HG03439 (cell line): ENCODE measurements around the gene ING3.

Source experiments
- ATAC-seq: cut with Tn5 transposase; IDR thresholded peaks from one replicate; pipeline ENCODE4 v1.9.1; 2021; ENCODE audit warnings: mild to moderate bottlenecking, moderate library complexity; ENCODE audit not compliant: unreplicated experiment

Gene ING3

DNA sequence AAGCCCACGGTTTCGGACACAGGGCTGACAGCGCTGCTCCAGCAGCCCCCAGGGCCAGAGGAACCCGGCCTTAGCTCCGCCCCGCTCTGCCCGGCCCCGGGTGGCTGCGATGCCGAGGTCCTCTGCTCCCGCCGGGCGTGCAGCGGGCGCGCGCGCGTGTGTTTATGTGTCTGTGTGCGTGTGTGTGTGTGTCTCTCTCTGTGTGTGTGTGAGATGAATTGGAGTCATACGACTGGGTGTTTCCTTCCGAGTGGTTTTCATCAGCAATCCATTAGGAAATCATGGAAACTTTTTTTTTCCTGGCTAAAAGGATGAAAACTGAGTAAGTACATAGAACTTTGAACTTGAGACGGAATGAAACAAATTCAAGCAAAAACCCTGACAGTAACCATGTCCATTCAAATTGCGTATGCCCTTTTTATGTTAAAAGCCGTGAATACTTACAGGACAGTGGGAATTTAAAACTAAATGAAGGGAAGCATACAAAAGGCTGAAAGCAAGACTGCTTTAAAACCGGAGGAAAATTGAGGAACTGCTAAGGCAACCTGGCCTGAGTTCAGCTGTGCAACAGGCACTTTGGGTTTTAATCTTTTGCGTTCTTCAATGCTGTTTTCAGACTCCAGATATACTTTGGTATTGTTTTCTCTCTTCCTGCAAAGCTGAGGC lies 38.1 kb downstream of the ING3 start, which contains the start of gene CPED1:
Gene CPED1 (plus strand): TSS at position 121 of the 666 bp plus-strand sequence. CDS start 911 bp downstream, outside the sequence.
- peak; percentile 50 for ATAC-seq

DNA sequence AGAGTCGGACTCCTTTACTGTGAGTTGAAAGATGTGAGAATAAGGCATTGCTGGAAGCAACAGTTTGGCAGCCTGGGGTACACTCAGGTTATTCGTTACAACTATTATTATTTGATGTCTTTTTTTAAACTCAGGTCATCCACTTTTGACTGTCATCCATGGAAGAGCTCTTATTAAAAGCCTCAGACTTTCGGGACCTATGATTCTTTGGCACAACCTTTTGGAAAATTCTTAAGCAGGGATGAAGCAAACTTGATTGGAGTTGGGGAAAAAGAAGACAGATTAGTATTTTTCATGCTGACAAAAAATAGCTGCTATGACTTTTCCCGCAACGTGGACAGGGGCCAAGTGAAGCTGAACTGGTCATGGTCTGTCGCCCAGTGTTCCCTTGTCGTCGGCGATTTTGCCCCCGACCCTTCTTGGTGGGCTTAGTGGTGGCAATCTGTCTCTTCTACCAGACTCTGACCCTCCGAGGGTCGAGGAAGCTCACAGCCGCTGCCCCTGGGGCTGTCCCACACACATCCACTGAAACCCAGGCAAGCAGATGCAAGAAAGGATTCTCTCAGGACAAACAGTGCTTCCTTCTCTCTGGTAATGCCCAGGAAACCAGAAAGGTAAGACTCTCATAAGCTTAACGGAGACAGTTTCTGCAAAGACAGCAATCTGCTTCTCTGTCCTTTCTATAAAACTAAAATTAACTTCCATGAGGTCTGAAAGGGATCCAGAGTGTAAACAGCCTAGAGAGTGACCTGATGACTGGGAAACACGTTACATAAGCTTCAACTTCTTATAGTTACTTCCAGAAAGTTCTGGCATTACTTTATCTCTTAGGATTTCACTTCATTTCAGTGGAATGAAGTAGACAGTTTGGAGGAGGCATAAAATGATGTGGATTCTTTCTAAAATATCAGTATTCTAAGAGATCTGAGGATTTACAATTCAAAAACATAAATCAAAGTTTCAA lies 39.0 kb downstream of the ING3 start:
- ATAC-seq: no peak

DNA sequence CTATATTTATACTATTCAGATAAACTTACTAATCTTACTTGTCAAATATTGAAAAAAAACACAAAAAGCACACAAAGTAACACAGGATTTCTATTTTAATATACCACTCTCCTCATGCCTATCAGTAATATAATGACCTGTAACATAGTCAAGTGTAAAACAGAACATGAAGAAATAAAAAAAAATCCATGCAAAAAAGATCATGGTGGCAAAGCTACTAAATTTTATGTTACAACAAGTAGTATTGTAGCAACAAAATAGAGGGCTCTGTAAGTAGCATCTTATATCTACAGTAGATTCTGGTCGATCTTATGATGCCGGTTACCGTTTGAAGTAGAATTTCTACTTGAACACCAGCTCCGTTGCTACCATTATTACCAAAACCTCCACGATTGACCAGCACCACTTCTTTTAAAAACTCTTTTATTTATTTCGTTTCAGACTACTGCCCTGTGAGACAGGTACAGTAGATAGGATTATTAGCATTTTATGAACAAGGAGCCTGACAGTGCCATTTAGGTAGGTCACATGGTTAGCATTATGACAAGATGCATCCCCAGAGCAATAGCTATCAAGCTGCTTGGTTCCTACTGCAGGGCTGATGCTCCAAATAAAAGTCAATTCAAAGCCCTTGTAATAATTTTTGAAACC lies 40.0 kb downstream of the ING3 start:
- no peak for ATAC-seq

DNA sequence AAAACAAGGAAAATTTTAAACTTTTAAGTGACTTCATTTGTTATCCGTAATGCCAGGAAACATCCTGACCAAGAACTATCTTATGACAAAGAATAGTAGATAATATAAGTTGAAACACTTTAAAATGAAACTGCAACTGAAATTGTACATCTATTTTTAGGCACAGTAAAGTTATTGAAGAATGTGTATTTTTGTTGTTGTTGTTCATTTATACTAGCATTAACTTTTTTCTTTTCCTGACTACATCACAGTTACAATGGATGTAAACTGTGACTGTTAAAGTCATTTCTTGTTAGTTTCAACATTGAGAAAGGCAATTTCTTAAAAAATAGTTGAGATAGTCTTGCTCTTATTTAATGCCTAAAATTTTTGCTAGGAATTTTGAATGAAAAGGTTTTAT lies 40.6 kb downstream of the ING3 start:
- ATAC-seq: peak; percentile 40

DNA sequence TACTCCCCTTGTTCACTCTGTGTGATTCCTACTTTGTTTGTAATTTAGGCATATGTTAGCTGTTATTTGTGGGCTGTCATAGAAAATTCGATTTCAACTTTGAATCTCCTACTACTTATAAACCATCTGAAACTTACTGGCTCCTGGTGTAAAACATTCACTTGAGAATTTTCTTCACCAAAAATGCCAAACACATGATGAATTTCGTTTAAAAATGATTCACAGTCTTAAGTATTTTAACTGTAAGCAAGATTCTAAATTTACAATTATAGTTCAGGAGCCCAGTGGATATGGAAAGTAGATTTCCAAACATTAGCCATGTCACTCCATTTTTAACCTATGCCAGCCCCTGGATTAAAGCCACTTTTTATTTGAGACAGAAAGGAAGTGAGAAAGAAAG lies 41.0 kb downstream of the ING3 start:
- ATAC-seq: no peak

DNA sequence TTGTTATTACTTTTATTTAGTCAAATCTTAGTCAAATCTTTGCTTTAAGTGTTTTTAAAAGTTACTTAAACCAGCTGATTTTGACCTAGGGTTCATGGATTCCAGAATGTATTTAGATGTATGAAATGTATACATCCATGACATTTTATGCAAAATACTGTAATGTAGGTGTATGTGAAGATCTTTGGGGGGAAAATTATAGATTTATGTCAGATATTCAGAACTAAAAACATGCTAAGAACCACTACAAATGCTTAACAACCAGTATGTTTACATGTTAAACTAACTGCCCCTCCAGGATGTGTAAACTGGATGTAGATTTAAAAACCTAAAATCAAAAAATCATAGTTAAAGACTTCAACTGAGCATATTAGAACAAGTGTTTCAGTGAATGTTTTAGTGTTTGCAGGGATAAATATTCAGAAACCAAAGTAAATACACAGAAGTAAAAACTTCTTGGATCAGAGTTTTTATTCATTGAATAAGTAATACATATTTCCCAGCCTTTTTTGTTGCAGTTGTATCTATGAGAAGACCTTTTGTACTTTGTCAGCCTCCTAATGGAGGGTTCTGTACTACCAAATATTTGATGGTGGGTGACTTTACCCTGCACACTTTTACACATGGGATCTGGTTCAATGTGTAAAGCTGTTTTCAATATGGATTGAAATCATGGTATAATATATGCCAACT lies 41.8 kb downstream of the ING3 start:
- ATAC-seq: no peak

DNA sequence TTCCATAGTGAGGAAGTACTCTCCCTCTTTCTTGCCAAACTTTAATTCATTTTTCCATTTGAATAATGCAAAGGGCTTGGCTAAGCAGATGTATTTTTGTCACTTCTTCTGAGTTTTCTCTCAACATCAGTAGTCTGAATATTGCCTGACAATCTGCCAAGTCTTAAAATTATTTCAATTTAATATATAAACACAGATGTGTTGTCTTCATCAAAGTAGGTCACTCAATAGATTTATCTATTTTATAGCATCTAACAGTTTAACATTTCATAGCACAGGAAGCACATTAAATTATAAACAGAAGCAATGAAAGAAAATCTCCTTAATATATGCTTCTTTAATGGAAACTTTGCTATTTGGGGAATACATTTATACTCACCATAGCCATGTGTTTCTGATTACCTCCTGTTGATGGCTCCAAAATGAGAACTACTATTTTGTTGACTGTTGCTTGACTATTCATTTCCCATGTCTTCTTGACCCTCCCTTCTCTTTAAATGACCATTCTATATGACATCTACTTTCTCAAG lies 42.5 kb downstream of the ING3 start:
- no peak for ATAC-seq

DNA sequence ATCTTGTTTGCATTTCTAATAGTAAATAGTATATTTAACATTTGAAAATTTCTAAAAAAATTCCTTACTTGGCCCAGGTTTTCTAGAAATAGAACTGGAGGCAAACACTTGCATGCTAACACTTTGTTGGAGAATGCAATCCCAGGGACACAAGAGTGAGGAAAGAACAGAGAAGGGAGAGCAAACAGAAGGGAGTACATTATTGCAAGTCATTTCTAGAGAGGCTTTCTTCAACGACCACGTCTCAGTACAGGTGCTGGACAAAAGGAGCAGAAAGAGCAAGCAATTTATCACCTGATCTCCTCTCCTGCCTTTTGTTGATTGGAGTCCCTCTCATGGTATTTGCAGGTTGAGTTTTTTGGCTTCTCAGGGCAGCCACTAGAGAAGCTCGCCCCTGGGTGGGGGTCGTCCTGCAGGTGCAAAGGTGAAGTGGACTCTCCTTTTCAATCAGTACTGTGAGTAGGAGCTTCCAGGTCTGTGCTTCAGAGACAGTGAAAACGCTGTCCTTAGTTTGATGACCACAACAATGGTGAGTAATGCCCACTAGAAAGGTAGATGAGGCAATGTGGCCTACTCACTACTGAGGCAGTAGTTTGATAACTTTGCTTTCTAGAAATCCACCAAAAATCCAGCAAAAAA lies 43.1 kb downstream of the ING3 start:
- no peak for ATAC-seq

DNA sequence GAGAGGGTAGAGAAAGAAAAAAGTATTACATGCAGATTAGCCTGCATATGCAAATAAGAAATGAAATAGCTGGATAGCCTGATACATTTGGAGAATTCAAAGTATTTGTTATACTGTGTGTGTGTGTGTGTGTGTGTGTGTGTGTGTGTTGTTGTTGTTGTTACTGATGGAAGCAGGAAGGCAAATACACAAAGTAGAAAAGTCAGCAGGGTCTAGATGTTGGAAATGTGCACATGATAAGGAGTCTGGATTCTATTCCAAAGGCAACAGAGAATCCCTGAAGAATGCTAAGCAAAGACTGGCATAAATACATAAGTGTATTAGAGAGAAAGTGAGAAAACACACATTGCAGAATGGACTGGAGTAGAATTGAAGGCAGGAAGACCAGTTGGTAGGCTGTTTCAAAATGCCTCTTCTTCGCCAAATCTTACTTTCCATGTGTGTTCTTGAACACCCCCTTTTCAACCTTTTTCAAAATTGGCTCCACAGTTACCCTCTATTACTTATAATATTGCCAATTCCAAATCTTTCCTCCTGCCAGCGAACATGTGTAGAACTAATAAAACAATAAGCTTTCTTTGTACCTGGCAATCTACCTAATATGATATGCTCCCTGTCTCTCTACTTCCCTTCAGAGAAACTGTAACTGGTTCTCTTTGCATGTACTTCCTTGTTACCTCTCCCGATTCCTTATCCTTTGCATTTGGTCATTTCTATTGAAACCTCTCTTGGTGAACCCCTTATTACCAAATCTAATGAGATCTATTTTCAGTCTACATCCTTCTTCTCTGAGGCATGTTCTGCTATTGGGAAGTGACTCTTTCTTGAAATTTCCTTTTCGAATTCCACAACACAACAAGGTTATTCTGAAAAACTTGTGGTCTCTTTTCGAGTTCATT lies 44.2 kb downstream of the ING3 start:
- no peak for ATAC-seq

DNA sequence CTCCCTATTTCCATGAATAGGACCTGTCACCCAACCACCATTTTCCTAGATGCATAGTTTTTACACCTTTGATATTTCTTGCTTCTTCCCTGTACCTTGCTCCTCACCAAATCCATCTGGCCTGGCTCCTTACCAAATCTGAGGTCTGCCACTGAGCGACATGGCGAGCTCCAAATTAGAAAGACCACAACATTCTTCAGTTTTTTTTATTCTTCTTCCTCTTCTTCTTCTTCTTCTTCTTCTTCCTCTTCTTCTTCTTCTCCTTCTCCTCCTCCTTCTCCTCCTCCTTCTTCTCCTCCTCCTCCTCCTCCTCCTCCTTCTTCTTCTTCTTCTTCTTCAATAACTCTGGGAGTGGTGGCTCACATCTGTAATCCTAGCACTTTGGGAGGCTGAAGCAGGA lies 45.1 kb downstream of the ING3 start:
- no peak for ATAC-seq

DNA sequence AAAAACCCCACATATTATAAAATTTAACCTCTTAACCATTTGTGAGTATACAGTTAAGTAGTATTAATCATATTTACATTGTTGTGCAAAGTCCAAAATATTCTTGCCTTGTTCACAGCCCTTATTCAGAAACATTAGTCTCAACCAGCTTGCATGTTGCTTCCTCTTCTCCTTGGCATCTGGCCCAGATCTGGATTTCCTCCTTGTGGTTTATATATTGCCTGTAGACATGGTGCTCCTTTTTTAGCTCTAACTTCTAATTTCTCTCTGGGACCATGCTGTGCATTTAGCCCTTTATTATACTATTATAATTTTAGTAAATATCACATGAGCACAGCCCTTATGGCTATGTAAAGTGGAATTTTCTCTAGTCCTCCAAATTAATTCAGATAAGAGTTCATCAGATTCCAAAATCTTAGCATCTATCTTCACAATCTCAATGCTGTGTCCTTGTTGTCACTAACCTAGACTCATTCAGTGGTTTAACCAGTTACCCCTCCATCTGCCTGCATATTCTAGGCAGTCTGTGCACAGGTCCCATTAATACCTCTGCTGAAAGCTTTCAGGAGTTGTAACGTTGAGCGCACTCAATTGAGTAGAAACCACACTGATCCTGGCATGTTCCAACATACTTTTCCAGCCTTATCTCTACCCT lies 45.9 kb downstream of the ING3 start:
- ATAC-seq: no peak

DNA sequence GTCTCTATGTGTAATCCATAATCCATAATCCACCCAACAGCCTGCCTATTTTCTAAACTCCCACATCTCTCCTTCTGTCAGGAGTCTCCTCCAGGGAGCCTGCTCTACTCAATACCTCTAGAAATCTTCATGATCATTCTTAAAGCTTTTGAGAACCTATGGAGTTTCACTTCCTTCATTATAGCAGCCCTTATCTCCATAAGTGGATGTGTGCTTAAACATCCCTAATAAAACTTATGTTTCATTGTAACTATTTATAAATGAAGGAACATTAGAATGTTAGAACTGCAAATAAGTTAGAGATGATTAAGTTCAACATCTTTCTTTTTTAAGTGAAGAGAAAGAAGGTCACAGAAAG lies 46.4 kb downstream of the ING3 start:
- no peak for ATAC-seq

DNA sequence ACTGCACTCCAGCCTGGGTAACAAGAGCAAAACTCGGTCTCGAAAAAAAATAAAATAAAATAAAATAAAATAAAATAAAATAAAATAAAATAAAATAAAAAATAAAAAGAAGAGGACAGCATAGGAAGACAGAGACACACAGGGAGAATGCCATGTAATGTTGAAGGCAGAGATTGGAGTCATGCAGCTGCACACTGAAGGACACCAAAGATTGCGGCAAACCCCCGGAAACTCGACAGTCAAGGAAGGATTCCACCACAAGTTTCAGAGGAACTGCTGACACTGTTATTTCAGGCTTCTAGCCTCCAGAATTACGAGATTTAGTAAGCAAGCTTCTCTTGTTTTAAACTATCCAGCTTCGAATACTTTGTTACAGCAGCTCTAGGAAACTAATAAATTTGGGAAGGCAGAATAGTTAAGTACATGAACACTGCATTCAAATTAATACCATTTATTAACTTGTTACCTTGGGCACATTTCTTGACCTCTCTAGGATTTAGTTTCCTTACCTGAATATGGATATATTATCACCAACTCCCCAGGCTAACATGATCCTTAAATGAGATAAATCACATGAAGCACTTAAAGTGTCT lies 47.4 kb downstream of the ING3 start:
- ATAC-seq: no peak

DNA sequence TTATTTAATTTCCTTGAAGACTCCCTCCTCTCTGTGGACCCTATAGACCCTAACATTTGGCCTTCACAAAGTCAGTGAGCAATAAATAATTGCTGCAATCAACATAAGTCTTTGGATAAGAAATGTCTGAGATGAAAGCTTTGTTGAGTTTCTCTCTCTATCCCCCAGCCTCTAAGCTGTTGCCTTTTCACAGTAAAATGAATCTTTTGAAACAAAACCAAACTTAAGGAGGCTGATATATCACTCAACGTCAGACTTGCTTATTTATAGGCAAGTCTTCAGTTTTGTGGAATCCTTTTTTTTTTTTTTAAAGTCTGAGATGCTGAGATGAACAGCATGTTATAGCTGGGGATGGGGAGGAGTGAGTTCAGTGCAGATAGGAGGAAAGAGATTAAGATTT lies 47.9 kb downstream of the ING3 start:
- no peak for ATAC-seq

DNA sequence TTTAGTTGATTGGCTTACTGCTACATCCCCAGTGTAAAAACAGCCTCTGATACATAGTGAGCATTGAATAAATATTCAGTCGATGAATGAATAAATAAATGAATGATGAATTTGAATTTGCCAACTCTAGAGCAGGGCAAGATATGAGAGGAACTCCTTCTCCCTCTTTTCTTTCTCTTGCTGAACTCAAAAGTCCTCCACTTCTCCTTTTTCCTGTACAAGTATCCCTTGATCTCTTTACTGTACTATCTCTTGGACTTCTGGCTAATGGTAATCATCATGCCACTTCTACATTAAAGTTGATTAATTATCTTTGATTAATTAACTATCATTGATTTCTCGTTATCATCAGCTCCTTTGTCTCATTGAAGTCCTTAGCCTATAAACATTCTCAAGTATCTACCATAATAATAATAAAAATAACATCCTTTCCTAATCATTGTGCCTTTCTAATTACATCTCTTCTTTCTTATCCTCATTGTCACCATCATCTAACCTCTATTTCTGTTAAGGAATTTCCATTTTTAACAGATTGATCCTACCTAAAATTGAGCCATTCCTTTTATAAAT lies 48.5 kb downstream of the ING3 start:
- no peak for ATAC-seq

DNA sequence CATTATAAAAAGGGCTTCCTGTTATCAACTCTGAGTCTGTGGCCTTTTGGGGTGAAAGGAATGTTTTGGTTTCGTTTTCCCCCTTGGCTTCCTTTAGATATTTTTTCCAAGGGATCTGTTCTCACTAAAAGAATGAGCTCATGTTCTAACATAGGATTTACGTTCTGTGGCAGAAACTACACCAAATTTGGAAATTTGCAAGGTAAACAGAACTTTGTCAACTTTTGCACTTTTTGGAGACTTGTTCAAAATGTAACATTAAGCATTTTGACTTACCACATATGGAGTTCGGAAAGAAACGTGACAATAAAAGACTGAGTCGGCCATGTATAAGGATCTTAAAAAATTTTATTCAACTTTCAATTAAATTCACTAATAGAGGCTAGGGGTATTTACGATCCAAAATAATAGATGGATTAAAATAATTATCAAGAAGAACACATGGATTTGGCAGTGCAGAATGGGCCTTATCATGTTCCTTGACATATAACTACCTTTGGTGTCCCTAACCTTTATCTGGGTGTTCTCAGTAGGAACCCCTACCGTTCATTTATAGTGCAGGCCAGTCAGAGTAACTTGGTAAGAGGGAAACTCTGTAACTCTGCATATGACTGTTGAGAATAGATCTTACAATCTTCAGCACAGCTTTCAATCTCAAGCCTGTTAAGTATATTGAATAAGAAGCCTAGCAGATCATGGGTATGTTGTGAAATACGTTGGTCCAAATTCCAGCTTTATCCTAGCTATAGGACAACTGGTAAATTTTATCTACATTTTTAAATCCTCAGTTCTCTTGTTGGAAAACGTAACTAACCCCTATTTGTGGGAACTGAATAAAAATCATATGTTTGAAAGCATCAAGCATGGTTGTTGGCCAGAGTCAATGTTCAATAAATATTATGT lies 49.8 kb downstream of the ING3 start:
- ATAC-seq: no peak

DNA sequence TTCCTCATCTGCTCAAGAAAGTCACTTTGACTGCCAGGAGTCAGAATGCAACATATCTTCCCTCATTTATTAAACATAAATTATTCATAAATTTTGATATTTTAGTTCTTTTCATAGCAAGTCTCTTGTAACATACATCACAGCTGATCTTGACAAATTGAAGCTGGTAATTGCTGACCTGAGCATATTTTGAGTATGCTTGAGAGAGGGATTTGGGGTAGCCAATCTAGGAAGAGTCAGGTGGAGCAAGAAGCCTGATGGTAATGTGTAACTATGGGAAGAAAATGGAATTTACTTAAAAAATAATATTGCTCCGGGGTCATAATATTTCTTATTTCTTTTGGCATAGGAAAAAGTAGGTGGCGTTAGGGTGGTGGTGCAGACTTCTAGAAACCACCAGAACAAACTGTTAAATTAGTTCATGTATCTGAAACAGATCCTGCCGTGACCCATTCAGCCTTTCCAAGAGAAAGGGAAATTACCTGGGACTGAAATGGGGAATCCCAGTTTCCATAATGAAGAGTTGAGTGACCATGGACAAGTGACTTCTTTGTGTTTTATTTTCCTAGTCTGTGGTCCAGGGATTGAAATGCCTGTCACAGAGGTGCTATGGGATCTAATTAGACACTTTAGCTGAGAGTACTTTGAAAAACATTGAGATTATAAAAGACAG lies 50.8 kb downstream of the ING3 start:
- no peak for ATAC-seq
